Measurements from ENCODE around the gene SLC25A19.
"Not testable (repeated sequence)": the region's sequence is repeated elsewhere in the genome, so short reads cannot be mapped to it uniquely, and the experiment has no call there.

SLC25A19 gene

DNA sequence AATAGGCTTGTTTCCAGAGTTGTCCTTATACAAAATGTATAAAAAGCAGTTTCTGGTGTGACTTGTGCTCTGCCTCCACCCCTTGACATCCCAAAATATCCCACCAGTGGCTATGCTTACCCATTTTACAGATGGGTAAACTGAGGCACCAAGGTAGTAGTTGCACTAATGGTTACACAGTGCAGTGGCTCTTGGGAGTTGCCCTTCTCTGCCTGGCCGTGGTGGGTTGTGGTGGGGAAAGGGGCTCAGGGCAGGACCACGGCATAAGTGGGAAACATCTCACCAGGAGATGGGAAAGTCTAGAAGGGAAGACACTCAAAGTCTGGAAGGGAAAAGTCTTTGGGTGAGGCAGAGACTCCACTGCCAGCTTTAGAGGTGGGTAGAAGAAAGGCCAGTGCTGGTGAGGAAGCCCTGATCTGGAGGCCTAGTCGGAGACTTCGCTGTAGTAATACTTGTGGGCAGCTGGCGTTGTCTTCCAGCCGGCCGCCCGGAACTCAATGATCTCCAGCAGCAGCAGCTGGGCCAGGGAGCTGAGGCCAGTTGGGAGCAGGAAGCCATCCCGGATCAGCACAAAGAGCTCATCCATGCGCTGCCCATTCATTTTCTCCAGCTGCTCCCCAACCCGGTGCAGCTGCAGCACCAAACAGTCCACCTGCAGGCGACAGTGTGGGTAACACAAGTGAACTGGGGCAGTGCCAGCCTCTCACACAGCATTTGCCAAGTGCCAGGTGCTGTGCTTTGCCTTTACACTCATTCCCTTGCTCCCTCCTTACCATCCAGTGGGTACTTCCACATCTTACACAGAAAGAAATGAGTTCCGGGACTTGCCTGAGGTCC lies 22.7 kb downstream of the SLC25A19 start:
- DNase-seq = no peak

- no peak for DNase-seq
Observed at GRCh38 chr17:75265614-75266315, 23.5 kb downstream of the SLC25A19 start.

DNA sequence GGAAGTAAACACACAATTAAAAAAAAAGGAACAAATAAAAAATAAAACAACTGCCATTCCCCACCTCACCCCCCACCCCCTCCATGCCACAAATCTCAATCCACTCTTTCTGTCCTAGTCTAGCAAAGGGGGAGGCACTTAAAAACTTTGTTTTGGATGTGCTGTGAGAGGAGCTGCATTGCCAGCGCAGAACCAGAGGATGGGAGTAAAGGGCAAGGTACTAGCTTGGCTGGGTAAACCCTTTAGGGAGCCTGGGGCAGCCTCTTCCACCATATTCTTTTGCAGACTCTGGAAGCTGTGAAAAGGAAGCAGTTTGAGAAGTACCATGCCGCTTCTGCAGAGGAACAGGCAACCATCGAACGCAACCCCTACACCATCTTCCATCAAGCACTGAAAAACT lies 26.2 kb downstream of the SLC25A19 start:
- DNase-seq = no peak

- no peak for DNase-seq
Observed at GRCh38 chr17:75262112-75262606, 27.1 kb downstream of the SLC25A19 start.

GRCh38 chr17:75261336-75262111 lies 27.7 kb downstream of the SLC25A19 start, which contains the start of the genes GGA3 and MRPS7:
TSS of gene GGA3 (minus strand) at chr17:75261606. CDS start at chr17:75261587, 19 bp downstream.
TSS of gene MRPS7 (plus strand) at chr17:75261879. CDS start at chr17:75261901, 22 bp downstream.
- DNase-seq = peak; percentile 78

DNA sequence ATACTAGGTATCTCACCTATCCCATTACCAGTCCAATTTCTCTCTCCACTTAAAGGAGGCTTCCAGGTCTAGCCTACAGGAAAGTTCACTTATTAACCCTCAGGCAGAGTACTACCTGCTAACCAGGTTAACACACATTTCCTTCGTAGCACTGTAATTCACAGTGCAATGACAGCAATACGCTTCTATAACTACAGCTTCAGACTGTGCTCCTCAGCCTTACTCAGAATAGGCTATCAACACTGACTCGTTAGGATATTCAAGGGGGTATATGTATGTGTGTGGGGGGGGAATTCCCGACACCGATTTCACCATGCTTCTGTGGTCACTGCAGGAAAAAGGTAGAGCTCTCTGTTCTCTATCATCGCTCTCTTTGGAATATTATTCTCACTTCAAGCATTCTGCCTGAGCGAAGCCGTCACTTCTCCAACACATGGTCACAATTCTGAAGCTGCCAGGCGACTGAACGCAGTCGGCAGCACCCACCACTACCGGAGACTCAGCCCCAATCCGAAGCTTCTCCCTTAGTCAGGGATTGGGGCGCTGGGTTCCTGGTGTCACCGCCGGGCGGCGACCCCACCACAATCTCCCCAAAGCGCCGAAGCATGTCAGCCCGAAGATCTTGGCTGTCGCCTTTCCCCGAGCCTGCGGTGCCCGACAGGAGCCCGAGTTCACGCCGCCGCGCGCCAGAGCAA lies 28.4 kb downstream of the SLC25A19 start:
- no peak for DNase-seq

GRCh38 chr17:75257228-75257627 lies 32.0 kb downstream of the SLC25A19 start:
- not testable (repeated sequence) for DNase-seq

- DNase-seq = not testable (repeated sequence)
Observed at GRCh38 chr17:75255954-75256698, 33.1 kb downstream of the SLC25A19 start.

DNA sequence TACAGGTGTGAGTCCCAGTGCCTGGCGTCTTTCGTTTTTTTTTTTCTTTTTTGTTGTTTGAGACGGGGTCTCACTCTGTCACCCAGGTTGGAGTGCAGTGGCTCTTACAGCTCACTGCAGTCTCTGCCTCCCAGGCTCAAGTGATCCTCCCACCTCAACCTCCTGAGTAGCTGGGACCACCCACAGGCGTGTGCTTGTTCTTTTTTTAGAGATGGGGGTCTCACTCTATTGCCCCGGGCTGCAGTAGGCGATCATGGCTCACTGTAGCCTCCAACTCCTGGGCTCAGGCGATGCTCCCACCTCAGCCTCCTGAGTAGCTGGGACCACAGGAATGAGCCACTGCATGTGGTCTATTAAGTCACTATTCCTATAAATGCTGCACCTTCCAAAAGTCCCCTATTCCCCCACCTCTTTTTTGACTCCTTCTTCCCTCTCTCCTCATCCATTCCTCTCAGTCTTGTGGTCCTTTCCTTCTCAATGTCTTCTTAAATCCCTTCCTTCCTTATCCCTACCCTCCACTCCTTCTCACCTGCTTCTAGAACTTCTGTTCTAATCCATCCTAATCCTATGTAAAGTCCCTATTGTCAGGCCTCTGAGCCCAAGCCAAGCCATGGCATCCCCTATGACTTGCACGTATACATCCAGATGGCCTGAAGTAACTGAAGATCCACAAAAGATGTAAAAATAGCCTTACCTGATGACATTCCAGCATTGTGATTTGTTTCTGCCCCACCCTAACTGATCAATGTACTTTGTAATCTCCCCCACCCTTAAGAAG lies 37.0 kb downstream of the SLC25A19 start:
- DNase-seq = no peak

- no peak for DNase-seq
Observed at GRCh38 chr17:75250009-75250471, 39.2 kb downstream of the SLC25A19 start.

DNA sequence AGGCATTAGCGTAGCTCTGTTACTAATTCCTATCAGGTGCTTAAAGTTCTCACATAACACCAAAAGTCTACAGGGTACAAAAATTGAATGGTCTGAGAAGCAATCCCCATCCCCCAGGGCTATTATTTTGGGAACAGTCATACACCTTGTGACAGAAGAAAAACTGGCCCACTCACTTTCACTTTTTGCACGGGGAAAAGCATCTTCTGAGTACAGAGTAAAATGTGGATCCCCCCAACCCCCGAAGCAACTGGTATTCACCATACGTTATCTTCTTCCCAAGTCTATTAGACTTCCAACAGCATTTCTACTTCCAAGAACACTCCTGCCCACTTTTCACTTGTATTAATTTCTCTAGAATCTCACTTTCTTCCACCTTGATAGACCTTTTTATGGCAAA lies 39.7 kb downstream of the SLC25A19 start:
- DNase-seq = no peak

GRCh38 chr17:75246404-75246803 lies 42.8 kb downstream of the SLC25A19 start:
- DNase-seq = no peak

DNA sequence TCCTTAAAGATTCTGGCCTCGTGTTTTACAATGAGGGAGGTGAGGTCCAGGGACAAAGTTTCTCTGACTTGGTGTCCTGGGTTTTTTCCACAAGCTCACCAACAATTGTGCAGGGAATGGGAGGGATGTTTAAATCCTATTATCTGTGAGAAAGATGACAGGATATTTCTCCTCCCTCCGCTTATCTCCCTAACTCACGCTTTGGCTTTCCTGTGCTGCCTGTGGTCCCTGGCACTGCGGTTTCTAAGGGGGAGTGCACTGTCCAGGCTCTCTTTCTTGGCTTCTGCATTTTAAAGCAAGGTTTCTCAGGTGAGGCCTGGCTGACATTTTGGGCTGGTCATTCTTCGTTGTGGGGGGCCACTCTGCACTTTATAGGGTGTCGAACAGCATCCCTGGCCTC lies 44.2 kb downstream of the SLC25A19 start:
- DNase-seq = no peak

GRCh38 chr17:75244133-75244866 lies 44.9 kb downstream of the SLC25A19 start:
- DNase-seq = no peak

DNA sequence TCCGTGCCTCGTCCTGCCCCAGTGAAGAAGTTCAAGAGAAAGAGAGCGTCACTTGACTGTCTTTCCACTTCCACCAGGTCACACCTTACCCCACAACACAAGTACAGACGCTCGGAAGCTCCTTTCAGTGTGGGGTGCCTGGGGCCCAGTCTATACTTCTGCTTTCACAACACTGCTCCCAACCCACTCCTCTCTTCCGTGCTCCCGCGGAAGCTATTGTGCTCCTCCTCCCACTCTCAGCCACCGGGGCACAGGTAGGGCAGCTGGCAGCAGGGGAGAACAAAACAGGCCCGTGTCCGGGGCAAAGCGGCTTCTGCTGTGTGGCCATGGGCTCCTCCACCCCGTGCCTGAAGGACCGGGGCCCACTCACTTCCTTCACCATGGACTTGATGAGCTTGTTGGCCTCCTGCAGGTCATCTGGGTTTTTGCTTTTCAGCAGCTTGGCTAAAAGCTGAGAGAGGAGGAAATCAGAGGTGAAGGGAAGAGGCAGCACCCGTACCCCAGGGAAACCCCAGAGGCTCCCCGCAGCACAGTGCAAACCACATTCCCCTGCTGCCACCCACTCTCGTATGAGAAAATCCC lies 46.7 kb downstream of the SLC25A19 start:
- no peak for DNase-seq

DNA sequence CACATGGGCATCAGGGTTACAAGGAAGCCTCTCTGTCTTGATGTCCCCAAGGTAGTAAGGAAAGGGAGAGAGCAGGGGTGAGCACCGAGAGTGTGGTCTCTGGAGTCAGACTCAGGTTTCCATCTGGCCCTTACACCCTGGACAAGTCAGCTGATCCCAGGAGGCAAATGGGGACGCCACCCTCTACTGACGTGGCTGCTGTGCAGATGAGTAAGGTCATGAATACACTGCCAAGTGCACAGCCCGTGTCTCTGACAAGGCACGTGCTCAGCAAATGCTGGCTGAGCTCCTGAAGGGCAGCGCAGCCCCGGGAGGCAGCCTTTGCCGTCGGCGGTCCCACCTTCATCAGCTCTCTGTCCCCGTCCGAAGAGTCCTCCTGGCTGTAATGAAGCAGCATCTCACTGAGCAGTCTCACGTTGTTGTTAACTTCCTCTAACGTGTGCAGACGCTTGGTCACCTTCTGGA lies 47.2 kb downstream of the SLC25A19 start:
- no peak for DNase-seq

DNA sequence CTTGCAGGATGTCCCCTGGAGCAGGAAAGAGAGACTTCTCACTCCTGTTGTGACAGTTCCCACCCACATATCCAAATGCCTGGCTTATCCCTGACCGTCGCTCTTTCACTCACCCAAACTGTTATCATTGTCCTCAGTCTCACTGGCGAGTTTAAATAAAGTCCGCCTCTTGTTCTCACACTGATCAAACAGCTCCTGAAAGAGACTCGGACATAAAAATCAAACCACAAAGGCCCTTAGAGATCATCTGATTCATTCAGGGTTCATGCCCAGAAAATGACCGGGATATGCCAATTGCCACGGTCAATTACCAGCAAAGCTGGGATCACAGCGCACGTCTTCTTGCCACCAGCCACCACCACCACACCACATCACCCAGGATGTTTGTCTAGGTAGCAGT lies 47.7 kb downstream of the SLC25A19 start:
- no peak for DNase-seq

- DNase-seq = no peak
Observed at GRCh38 chr17:75241143-75241430, 48.1 kb downstream of the SLC25A19 start.

- no peak for DNase-seq
Observed at GRCh38 chr17:75240394-75241142, 48.7 kb downstream of the SLC25A19 start.

Data from DMS79 (cell line).